ENCODE measurements around the gene AFDN.

GRCh38 chr6:167840160-167840525 is 13.4 kb downstream of the AFDN start:
- TF ChIP-seq CTCF (conservative IDR thresholded peaks at IDR 0.05): no peak
- no peak for TF ChIP-seq EZH2 (IDR thresholded peaks at IDR 0.05; ENCODE audit: low read depth)

Measured in PC-9 (cell line).